ENCODE data around the gene UBA5.

UBA5 gene

GRCh38 chr3:132660811-132661070 is 612 bp downstream of the UBA5 start (continued):
- TF ChIP-seq ZFP30 (CRISPR knock-in tag; IDR thresholded peaks at IDR 0.05): no peak
- TF ChIP-seq ZNF8 (CRISPR knock-in tag; IDR thresholded peaks at IDR 0.05): no peak
- no peak for TF ChIP-seq OSR1 (CRISPR knock-in tag; IDR thresholded peaks at IDR 0.05)
- TF ChIP-seq TSHZ2 (CRISPR knock-in tag; IDR thresholded peaks at IDR 0.05): no peak
- TF ChIP-seq, protein P1, sequence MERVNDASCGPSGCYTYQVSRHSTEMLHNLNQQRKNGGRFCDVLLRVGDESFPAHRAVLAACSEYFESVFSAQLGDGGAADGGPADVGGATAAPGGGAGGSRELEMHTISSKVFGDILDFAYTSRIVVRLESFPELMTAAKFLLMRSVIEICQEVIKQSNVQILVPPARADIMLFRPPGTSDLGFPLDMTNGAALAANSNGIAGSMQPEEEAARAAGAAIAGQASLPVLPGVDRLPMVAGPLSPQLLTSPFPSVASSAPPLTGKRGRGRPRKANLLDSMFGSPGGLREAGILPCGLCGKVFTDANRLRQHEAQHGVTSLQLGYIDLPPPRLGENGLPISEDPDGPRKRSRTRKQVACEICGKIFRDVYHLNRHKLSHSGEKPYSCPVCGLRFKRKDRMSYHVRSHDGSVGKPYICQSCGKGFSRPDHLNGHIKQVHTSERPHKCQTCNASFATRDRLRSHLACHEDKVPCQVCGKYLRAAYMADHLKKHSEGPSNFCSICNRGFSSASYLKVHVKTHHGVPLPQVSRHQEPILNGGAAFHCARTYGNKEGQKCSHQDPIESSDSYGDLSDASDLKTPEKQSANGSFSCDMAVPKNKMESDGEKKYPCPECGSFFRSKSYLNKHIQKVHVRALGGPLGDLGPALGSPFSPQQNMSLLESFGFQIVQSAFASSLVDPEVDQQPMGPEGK (CRISPR knock-in tag; IDR thresholded peaks at IDR 0.05; ENCODE audit: borderline replicate concordance): no peak
- no peak for TF ChIP-seq ZFP3 (CRISPR knock-in tag; IDR thresholded peaks at IDR 0.05)

- no peak for ATAC-seq
- no peak for TF ChIP-seq ZFP3 (CRISPR knock-in tag; IDR thresholded peaks at IDR 0.05)
- TF ChIP-seq, protein P2, sequence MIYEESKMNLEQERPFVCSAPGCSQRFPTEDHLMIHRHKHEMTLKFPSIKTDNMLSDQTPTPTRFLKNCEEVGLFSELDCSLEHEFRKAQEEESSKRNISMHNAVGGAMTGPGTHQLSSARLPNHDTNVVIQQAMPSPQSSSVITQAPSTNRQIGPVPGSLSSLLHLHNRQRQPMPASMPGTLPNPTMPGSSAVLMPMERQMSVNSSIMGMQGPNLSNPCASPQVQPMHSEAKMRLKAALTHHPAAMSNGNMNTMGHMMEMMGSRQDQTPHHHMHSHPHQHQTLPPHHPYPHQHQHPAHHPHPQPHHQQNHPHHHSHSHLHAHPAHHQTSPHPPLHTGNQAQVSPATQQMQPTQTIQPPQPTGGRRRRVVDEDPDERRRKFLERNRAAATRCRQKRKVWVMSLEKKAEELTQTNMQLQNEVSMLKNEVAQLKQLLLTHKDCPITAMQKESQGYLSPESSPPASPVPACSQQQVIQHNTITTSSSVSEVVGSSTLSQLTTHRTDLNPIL (CRISPR knock-in tag; IDR thresholded peaks at IDR 0.05; ENCODE audit: low read depth): no peak
- no peak for TF ChIP-seq OSR1 (CRISPR knock-in tag; IDR thresholded peaks at IDR 0.05)
- TF ChIP-seq TCF4 (CRISPR knock-in tag; IDR thresholded peaks at IDR 0.05; ENCODE audit: borderline replicate concordance): no peak
- no peak for TF ChIP-seq ZFP30 (CRISPR knock-in tag; IDR thresholded peaks at IDR 0.05)
- no peak for TF ChIP-seq SNAI2 (CRISPR knock-in tag; IDR thresholded peaks at IDR 0.05)
These were observed 972 bp downstream of the UBA5 start for GRCh38 chr3:132661101-132661500.

GRCh38 chr3:132662212-132662611 is 2.1 kb downstream of the UBA5 start:
- ATAC-seq: no peak
- TF ChIP-seq GLIS3 (CRISPR knock-in tag; IDR thresholded peaks at IDR 0.05): no peak
- no peak for TF ChIP-seq ESRRG (CRISPR knock-in tag; IDR thresholded peaks at IDR 0.05)
- no peak for TF ChIP-seq SNAI2 (CRISPR knock-in tag; IDR thresholded peaks at IDR 0.05)
- TF ChIP-seq ISL1 (CRISPR knock-in tag; IDR thresholded peaks at IDR 0.05): no peak
- no peak for TF ChIP-seq ZNF70 (CRISPR knock-in tag; IDR thresholded peaks at IDR 0.05)
- TF ChIP-seq, protein P1 (CRISPR knock-in tag; IDR thresholded peaks at IDR 0.05; ENCODE audit: borderline replicate concordance): no peak
- no peak for TF ChIP-seq ZC3H10 (CRISPR knock-in tag; IDR thresholded peaks at IDR 0.05)
- no peak for TF ChIP-seq ZNF565 (CRISPR knock-in tag; conservative IDR thresholded peaks at IDR 0.05; ENCODE audit: low read depth)
- TF ChIP-seq, protein P3, sequence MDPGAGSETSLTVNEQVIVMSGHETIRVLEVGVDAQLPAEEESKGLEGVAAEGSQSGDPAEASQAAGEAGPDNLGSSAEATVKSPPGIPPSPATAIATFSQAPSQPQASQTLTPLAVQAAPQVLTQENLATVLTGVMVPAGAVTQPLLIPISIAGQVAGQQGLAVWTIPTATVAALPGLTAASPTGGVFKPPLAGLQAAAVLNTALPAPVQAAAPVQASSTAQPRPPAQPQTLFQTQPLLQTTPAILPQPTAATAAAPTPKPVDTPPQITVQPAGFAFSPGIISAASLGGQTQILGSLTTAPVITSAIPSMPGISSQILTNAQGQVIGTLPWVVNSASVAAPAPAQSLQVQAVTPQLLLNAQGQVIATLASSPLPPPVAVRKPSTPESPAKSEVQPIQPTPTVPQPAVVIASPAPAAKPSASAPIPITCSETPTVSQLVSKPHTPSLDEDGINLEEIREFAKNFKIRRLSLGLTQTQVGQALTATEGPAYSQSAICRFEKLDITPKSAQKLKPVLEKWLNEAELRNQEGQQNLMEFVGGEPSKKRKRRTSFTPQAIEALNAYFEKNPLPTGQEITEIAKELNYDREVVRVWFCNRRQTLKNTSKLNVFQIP (CRISPR knock-in tag; IDR thresholded peaks at IDR 0.05; ENCODE audit: borderline replicate concordance, low read depth): no peak
- TF ChIP-seq, protein P4, sequence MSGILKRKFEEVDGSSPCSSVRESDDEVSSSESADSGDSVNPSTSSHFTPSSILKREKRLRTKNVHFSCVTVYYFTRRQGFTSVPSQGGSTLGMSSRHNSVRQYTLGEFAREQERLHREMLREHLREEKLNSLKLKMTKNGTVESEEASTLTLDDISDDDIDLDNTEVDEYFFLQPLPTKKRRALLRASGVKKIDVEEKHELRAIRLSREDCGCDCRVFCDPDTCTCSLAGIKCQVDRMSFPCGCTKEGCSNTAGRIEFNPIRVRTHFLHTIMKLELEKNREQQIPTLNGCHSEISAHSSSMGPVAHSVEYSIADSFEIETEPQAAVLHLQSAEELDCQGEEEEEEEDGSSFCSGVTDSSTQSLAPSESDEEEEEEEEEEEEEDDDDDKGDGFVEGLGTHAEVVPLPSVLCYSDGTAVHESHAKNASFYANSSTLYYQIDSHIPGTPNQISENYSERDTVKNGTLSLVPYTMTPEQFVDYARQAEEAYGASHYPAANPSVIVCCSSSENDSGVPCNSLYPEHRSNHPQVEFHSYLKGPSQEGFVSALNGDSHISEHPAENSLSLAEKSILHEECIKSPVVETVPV (CRISPR knock-in tag; IDR thresholded peaks at IDR 0.05): no peak
- TF ChIP-seq TSHZ2 (CRISPR knock-in tag; IDR thresholded peaks at IDR 0.05): no peak
- no peak for TF ChIP-seq CSDC2 (CRISPR knock-in tag; IDR thresholded peaks at IDR 0.05)
- TF ChIP-seq BACH2 (CRISPR knock-in tag; IDR thresholded peaks at IDR 0.05; ENCODE audit: borderline replicate concordance): no peak

All from SK-N-SH treated with all-trans-retinoic acid at 6 μM for 48 hours (cell line).